ENCODE measurements around the gene SLC49A3.
A peak's percentile ranks its signal among the peaks of the same experiment; 100 is the strongest.
"Not testable (repeated sequence)": the region's sequence is repeated elsewhere in the genome, so short reads cannot be mapped to it uniquely, and the experiment has no call there.

Gene SLC49A3

GRCh38 chr4:721261-722168 lies 32.6 kb upstream of the SLC49A3 start:
- no peak for DNase-seq

- no peak for DNase-seq
These were observed 31.3 kb upstream of the SLC49A3 start for GRCh38 chr4:720111-720860.

GRCh38 chr4:718460-718859 lies 29.5 kb upstream of the SLC49A3 start:
- DNase-seq = no peak

GRCh38 chr4:717601-718320 lies 28.8 kb upstream of the SLC49A3 start:
- no peak for DNase-seq

GRCh38 chr4:714087-714486 lies 25.1 kb upstream of the SLC49A3 start:
- DNase-seq = no peak

- no peak for DNase-seq
These were observed 24.1 kb upstream of the SLC49A3 start for GRCh38 chr4:712916-713632.

- DNase-seq = no peak
These were observed 23.1 kb upstream of the SLC49A3 start for GRCh38 chr4:712093-712492.

- DNase-seq = no peak
These were observed 22.0 kb upstream of the SLC49A3 start for GRCh38 chr4:710916-711315.

- no peak for DNase-seq
These were observed 21.2 kb upstream of the SLC49A3 start for GRCh38 chr4:710116-710515.

- no peak for DNase-seq
These were observed 20.4 kb upstream of the SLC49A3 start for GRCh38 chr4:709348-709747.

- no peak for DNase-seq
These were observed 19.6 kb upstream of the SLC49A3 start for GRCh38 chr4:708631-708933.

- DNase-seq = no peak
These were observed 19.1 kb upstream of the SLC49A3 start for GRCh38 chr4:707929-708630.

GRCh38 chr4:706834-707598 lies 18.1 kb upstream of the SLC49A3 start:
- DNase-seq = no peak

GRCh38 chr4:706083-706633 lies 17.2 kb upstream of the SLC49A3 start:
- not testable (repeated sequence) for DNase-seq

- peak; percentile 38 for DNase-seq
These were observed 16.5 kb upstream of the SLC49A3 start, which contains the start of gene PCGF3 for GRCh38 chr4:705278-706082. Gene PCGF3 (plus strand): TSS chr4:705832. CDS start chr4:733681, 27,849 bp downstream.

- no peak for DNase-seq
These were observed 16.0 kb upstream of the SLC49A3 start for GRCh38 chr4:704971-705277.

- DNase-seq = no peak
These were observed 15.4 kb upstream of the SLC49A3 start for GRCh38 chr4:704198-704891.

GRCh38 chr4:703336-704197 lies 14.6 kb upstream of the SLC49A3 start:
- DNase-seq = no peak

- DNase-seq = no peak
These were observed 13.7 kb upstream of the SLC49A3 start for GRCh38 chr4:702618-703048.

All from NCI-H1417 treated with DMSO at 0.1 percent for 48 hours (cell line).